Stimulated activated naive CD8-positive, alpha-beta T cell treated with anti-CD3 and anti-CD28 coated beads, Interleukin-15, Interleukin-2, amounts not matched to agents 100 ng/mL and 50 ng/mL, for 24 hours (primary cell): Measurements from ENCODE around the gene ASCC3.

ENCODE experiments used
- H3K27ac Mint-ChIP-seq: one replicate; pipeline ENCODE4 v1.8.0; 2021; ENCODE audit warnings: mild to moderate bottlenecking, mixed read lengths
- H3K27me3 Mint-ChIP-seq: one replicate; pipeline ENCODE4 v1.8.0; 2021; ENCODE audit warnings: mixed read lengths
- H3K36me3 Mint-ChIP-seq: one replicate; pipeline ENCODE4 v1.8.0; 2021; ENCODE audit warnings: low read depth, mixed read lengths
- H3K4me1 Mint-ChIP-seq: one replicate; pipeline ENCODE4 v1.8.0; 2021; ENCODE audit warnings: low read depth, mixed read lengths
- H3K4me3 Mint-ChIP-seq: one replicate; pipeline ENCODE4 v1.8.0; 2021; ENCODE audit warnings: mild to moderate bottlenecking, mixed read lengths
- H3K9me3 Mint-ChIP-seq: one replicate; pipeline ENCODE4 v1.8.0; 2021; ENCODE audit warnings: mixed read lengths

Gene ASCC3

GRCh38 chr6:100880853-100881706 lies at the start of gene ASCC3:
Gene ASCC3, minus strand, starts transcription at chr6:100881329. Its CDS starts 13,332 bp downstream, at chr6:100867997.
- H3K4me3 Mint-ChIP-seq, result peak within 1 kb of the TSS; percentile 99
- peaks cover 4% of the 10 kb centered on the region for H3K27me3 Mint-ChIP-seq
- peaks cover 55% of the 10 kb centered on the region for H3K4me1 Mint-ChIP-seq
- no peaks in the 10 kb centered on the region for H3K9me3 Mint-ChIP-seq
- peaks cover 21% of the 10 kb centered on the region for H3K36me3 Mint-ChIP-seq
- H3K27ac Mint-ChIP-seq, result peak within 1 kb of the TSS; percentile 99

DNA sequence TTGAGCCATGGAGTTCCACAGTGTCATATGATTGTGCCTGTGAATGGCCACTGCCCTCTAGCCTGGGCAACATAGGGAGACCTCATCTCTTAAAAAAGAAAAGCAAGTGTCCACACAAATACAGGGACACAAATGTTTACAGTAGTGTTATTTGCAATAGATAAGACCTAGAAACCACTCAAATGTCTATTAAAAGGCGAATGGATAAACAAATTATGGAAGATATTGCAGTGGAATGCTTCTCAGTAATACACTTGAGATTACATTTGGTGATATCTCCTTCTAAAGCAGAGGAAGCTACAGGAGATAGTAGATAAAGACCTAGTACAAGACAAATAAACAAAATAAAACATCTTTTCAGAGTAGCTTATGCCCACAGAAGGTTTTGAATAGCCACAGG lies 44.6 kb upstream of the ASCC3 start:
- no peak overlapping the region for H3K27ac Mint-ChIP-seq
- H3K4me3 Mint-ChIP-seq, result no peak overlapping the region
- no peaks in the 10 kb centered on the region for H3K36me3 Mint-ChIP-seq
- H3K9me3 Mint-ChIP-seq, result no peaks in the 10 kb centered on the region
- peaks cover 4% of the 10 kb centered on the region for H3K27me3 Mint-ChIP-seq
- no peaks in the 10 kb centered on the region for H3K4me1 Mint-ChIP-seq

GRCh38 chr6:100924534-100925227 lies 43.6 kb upstream of the ASCC3 start:
- no peak overlapping the region for H3K27ac Mint-ChIP-seq
- H3K36me3 Mint-ChIP-seq, result no peaks in the 10 kb centered on the region
- H3K27me3 Mint-ChIP-seq, result peaks cover 4% of the 10 kb centered on the region
- H3K4me1 Mint-ChIP-seq, result no peaks in the 10 kb centered on the region
- no peaks in the 10 kb centered on the region for H3K9me3 Mint-ChIP-seq
- no peak overlapping the region for H3K4me3 Mint-ChIP-seq

- H3K36me3 Mint-ChIP-seq, result no peaks in the 10 kb centered on the region
- no peak overlapping the region for H3K4me3 Mint-ChIP-seq
- H3K27me3 Mint-ChIP-seq, result peaks cover 4% of the 10 kb centered on the region
Measured at GRCh38 chr6:100923481-100924165, 42.5 kb upstream of the ASCC3 start.

GRCh38 chr6:100920028-100920605 lies 39.0 kb upstream of the ASCC3 start:
- H3K4me3 Mint-ChIP-seq, result no peak overlapping the region
- H3K27me3 Mint-ChIP-seq, result peaks cover 4% of the 10 kb centered on the region
- no peak overlapping the region for H3K27ac Mint-ChIP-seq
- H3K9me3 Mint-ChIP-seq, result no peaks in the 10 kb centered on the region
- H3K36me3 Mint-ChIP-seq, result no peaks in the 10 kb centered on the region
- no peaks in the 10 kb centered on the region for H3K4me1 Mint-ChIP-seq

More at GRCh38 chr6:100923481-100924165, 42.5 kb upstream of the ASCC3 start:
- Mint-ChIP-seq H3K9me3 (no peaks in the 10 kb centered on the region), H3K27ac (no peak overlapping the region), H3K4me1 (no peaks in the 10 kb centered on the region)

- H3K4me3 Mint-ChIP-seq, result no peak overlapping the region
Measured at GRCh38 chr6:100918152-100918551, 37.0 kb upstream of the ASCC3 start.

DNA sequence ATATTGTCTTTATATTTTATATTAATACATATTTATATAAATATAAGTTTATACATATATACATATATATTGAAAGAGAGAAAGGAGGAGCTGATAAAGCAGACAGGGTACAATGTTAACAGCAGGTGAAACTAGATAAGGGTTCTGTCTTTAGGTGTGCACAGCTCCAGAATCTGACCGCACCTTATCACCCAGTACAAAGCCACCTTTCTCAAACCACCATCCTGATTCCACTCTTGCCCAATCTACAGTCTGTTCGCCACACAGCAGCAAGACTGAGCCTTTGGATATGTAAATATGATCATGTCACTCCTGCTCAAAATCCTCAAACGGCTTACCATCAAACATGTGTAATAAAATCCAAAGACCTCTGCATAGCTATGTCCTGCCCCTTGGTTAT lies 34.7 kb upstream of the ASCC3 start:
- no peaks in the 10 kb centered on the region for H3K4me1 Mint-ChIP-seq
- no peaks in the 10 kb centered on the region for H3K36me3 Mint-ChIP-seq
- H3K4me3 Mint-ChIP-seq, result no peak overlapping the region
- peaks cover 8% of the 10 kb centered on the region for H3K27me3 Mint-ChIP-seq
- no peak overlapping the region for H3K27ac Mint-ChIP-seq
- H3K9me3 Mint-ChIP-seq, result no peaks in the 10 kb centered on the region

More at GRCh38 chr6:100918152-100918551, 37.0 kb upstream of the ASCC3 start:
- no peaks in the 10 kb centered on the region for H3K36me3 Mint-ChIP-seq
- H3K27ac Mint-ChIP-seq, result no peak overlapping the region
- peaks cover 12% of the 10 kb centered on the region for H3K27me3 Mint-ChIP-seq
- no peaks in the 10 kb centered on the region for H3K9me3 Mint-ChIP-seq
- no peaks in the 10 kb centered on the region for H3K4me1 Mint-ChIP-seq

GRCh38 chr6:100913400-100914276 lies 32.5 kb upstream of the ASCC3 start:
- no peaks in the 10 kb centered on the region for H3K4me1 Mint-ChIP-seq
- no peaks in the 10 kb centered on the region for H3K36me3 Mint-ChIP-seq
- H3K4me3 Mint-ChIP-seq, result no peak overlapping the region
- H3K27ac Mint-ChIP-seq, result no peak overlapping the region
- peaks cover 8% of the 10 kb centered on the region for H3K27me3 Mint-ChIP-seq
- H3K9me3 Mint-ChIP-seq, result no peaks in the 10 kb centered on the region

DNA sequence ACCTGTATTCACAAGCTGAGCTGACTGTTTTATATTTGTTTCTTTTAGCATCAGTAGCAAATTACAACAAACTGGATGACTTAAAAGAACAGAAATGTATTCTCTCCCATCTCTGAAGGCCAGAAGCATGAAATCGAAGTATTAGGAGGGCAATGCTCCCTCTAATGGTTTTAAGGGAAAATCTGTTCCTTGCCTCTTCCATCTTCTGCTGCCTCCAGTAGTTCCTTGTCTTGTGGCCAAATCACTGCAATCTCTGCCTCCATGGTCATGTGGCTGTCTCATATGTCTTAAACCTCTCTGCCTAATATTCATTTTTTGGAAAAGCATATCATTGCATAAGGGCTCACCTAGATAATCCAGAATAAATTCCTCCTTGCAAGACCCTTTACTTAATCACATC lies 25.2 kb upstream of the ASCC3 start:
- Mint-ChIP-seq H3K27me3 (no peaks in the 10 kb centered on the region), H3K4me3 (no peak overlapping the region), H3K36me3 (no peaks in the 10 kb centered on the region), H3K4me1 (no peaks in the 10 kb centered on the region), H3K9me3 (no peaks in the 10 kb centered on the region), H3K27ac (no peak overlapping the region)

DNA sequence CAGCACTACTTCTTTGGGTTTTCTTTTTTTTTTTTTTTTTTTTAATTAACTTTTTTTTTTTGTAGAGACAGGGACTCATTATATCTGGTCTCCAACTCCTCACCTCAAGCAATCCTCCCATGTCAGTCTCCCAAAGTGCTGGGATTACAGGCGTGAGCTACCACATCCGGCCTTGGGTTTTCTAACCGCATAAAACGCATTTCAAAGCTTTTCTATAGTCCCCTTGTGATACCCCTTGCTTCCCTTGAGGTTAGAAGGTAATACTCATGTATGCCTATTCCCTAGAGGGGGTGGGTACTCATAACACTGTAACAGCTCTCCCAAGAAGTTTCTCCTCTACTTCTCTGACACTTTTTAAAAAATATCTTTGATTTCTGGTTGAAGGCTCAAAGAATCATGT lies 23.9 kb upstream of the ASCC3 start:
- no peaks in the 10 kb centered on the region for H3K27me3 Mint-ChIP-seq
- no peak overlapping the region for H3K4me3 Mint-ChIP-seq
- H3K27ac Mint-ChIP-seq, result no peak overlapping the region
- no peaks in the 10 kb centered on the region for H3K9me3 Mint-ChIP-seq
- H3K4me1 Mint-ChIP-seq, result no peaks in the 10 kb centered on the region
- no peaks in the 10 kb centered on the region for H3K36me3 Mint-ChIP-seq

- peaks cover 3% of the 10 kb centered on the region for H3K27me3 Mint-ChIP-seq
- H3K4me3 Mint-ChIP-seq, result no peak overlapping the region
- H3K36me3 Mint-ChIP-seq, result no peaks in the 10 kb centered on the region
- H3K9me3 Mint-ChIP-seq, result no peaks in the 10 kb centered on the region
- no peaks in the 10 kb centered on the region for H3K4me1 Mint-ChIP-seq
- H3K27ac Mint-ChIP-seq, result no peak overlapping the region
Measured at GRCh38 chr6:100904316-100904715, 23.2 kb upstream of the ASCC3 start.

- H3K4me3 Mint-ChIP-seq, result no peak overlapping the region
- no peak overlapping the region for H3K27ac Mint-ChIP-seq
- peaks cover 3% of the 10 kb centered on the region for H3K27me3 Mint-ChIP-seq
- H3K9me3 Mint-ChIP-seq, result no peaks in the 10 kb centered on the region
- no peaks in the 10 kb centered on the region for H3K4me1 Mint-ChIP-seq
- no peaks in the 10 kb centered on the region for H3K36me3 Mint-ChIP-seq
Measured at GRCh38 chr6:100901582-100901981, 20.5 kb upstream of the ASCC3 start.

DNA sequence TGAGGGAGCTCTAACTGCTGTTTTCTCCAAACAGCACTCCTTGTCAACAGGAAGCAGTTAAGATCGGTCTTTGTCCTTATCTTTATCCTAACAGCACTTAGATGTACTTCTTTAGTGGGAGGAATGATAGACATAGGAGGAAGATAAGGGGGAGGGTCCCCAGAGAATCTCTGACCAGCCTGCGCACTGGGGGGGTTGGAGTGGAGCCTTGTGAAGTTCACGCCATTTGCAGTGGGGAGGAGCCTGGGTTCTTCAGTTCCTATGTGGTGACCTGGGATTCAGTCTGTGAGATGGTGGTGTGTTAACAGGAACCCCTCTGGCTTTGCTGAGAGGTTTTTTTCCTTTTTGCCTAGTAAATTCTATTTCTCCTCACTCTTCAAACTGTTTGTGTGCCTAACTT lies 18.1 kb upstream of the ASCC3 start:
- H3K27me3 Mint-ChIP-seq, result peaks cover 3% of the 10 kb centered on the region
- H3K4me1 Mint-ChIP-seq, result no peaks in the 10 kb centered on the region
- H3K27ac Mint-ChIP-seq, result no peak overlapping the region
- no peaks in the 10 kb centered on the region for H3K9me3 Mint-ChIP-seq
- H3K36me3 Mint-ChIP-seq, result no peaks in the 10 kb centered on the region
- H3K4me3 Mint-ChIP-seq, result no peak overlapping the region

DNA sequence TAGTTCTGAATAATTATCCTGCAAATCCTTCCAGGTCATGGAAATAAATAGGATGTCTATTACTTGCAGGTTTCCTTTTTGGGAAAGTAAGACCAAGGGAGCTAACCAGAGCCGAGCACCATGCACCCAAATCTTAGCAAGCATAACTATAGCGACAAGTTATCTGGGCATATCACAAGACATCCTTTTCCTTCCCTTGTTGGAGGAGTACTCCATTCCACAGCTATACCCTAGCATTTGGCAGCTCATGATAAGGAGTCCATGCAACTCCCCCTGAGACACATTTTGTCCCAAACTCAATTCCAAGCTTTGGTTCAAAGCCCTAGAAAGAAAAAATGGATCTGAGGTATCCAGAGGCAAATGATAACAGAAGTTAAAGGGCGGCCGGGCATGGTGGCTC lies 16.5 kb upstream of the ASCC3 start:
- no peaks in the 10 kb centered on the region for H3K9me3 Mint-ChIP-seq
- H3K27ac Mint-ChIP-seq, result no peak overlapping the region
- peaks cover 3% of the 10 kb centered on the region for H3K27me3 Mint-ChIP-seq
- no peaks in the 10 kb centered on the region for H3K36me3 Mint-ChIP-seq
- H3K4me1 Mint-ChIP-seq, result no peaks in the 10 kb centered on the region
- no peak overlapping the region for H3K4me3 Mint-ChIP-seq
